ENCODE measurements around the gene MTAP.

MTAP gene

DNA sequence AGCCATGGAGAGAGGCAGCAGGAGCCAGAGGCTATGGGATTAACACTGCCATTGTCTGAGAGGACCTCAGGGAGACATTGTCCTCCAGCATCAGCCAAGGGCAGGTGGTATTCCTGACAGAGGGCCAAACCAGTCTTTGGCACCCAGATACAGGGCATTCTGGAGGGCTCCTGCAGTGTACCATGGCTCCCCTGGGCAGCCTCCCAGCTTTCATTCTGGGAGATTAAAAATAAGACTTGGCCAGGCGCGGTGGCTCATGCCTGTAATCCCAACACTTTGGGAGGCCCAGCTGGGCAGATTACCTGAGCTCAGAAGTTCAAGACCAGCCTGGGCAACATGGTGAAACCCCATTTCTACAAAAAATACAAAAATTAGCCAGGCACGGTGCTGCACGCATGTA, 4.2 kb downstream of the MTAP start:
- DNase-seq, result no peak

DNA sequence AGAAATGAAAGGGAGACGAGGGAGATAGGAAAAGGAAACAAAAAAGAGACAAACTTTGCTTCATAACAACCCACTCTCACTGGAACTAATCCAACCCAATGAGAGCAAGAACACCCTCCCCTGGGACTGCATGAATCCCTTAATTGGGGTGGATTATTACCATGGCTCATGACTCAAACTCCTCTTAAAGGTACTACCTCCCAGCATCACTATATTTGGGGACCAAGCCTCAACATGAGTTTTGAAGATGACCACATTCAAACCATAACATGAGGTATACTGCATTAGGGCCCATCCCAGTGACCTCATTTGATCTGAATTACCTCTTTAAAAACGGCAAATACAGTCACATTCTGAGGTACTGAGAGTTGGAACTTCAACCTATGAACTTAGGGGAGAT, 8.0 kb downstream of the MTAP start:
- peak; percentile 74 for DNase-seq

DNA sequence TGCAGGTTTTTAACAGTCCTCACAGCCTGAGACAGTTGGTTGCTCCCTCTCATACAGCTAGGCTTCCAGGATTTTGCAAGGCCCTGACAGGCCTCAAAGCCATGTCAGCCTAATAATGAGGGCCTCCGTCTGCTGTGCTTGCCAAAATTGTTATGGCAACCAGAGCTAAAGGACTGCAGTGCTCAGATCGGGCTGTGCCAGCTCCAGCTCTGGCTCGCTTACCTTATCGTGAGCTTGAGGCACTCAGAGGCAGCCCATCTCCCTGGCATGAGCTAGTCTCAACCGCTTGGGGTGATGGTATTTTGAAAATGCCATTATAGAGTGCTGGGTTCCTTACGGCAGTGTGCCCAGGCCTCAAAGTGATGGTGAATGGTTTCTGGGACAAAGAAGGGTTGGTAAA, 8.4 kb downstream of the MTAP start:
- DNase-seq, result no peak

DNA sequence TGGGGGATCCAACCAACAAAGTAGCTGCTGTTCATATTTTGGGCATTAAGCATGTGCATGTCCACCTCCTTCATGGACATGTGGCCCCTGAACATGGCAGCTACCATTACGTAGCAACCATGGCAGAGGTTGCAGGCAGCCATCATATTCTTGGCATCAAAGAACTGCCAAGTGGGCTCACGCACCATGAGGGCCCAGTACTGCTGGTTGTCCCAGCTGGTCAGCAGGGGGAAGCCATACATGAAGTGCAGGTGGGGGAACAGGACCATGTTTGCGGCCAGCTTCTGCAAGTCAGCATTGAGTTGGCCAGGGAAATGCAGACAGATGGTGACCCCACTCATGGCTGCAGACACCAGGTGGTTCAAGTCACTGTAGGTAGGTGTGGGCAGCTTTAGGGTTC, 9.5 kb downstream of the MTAP start:
- no peak for DNase-seq

DNA sequence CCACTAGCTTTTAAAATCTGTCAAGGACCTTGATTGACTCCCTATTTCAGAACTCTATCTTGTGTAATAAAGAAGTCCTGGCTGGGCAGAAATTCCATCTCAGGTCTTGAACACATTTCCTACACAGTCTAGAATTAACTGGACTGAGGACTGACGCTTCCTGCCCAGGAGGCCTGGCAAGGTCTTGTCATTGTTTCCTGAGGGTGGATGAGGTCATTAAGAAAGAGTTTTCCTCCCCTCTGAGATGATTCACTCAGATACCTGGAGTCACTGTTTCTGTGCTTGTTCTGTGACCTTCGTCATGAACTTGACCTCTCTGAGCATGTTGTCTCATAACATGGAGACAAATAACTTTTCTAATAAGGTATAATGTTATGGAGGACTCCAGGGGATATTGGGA, 10.0 kb downstream of the MTAP start:
- DNase-seq, result no peak

DNA sequence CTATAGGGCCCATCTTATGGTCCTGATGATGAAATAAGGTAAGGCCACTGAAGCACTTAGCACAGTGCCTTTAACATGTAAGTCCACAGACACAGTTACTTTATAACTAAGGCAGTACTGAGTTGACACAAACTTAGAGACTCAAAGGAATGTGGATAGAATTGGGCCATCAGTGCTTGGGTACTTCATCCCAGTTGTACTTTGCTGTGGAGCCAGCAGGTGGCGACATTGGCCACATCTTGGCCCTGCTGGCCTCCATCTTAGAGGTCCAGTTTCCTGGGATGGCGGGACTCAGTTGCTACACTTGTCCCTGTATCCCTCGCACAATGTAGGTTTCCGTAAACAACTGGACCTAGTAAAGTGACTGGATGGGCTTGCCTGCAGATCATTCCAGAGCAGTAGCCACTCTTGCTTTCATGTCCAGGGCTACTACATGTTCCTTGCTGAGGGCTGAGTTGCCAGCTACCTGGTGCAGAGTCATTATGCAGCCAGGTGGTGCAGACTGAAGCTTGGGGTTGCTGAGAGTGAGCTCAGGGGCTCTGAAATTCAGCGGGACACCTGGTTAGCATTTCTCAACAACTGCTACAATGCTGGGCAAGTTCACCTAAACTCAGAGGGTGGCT, 10.6 kb downstream of the MTAP start:
- peak; percentile 76 for DNase-seq

DNA sequence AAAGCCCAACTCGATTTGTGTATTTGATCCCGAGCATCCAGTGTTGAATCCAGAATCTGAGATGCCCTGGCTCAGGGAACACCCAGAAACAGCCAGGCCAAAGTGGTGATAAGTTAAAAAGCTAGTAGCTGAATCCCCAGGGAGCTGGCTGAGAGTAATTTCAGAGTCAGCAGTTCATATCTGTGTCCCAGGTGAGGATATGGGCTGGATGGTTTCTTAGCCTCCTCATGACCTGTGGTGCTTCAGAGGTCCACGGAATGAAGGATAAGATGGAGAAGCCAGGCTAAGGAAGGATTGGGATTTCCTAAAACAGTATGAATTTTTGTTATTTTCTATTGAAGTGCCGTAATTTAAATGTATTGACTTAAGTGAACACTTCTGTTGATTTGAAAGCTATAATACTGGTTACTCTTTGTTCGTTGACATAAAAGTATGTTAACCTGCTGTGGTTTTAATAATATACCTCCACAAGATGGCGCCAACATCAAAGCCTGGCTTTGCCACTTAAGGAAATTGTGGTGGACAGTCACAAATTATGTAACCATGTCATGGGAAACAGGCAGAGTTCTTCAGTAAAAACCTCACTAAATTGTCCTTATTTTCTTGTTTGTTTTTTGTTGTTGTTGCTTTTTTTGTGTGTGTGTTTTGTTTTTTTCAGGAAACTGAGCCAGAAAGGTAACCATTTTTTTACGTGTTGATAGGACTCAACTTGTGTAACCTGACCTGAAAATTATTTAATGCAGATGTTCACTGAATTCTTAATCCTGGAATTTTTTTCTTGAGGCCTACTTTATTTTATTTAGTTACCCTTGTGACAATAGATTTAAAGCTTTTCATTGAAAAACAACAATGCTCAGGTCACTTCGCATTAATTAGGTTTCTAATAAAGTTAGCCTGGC, 11.4 kb downstream of the MTAP start:
- peak; percentile 80 for DNase-seq

DNA sequence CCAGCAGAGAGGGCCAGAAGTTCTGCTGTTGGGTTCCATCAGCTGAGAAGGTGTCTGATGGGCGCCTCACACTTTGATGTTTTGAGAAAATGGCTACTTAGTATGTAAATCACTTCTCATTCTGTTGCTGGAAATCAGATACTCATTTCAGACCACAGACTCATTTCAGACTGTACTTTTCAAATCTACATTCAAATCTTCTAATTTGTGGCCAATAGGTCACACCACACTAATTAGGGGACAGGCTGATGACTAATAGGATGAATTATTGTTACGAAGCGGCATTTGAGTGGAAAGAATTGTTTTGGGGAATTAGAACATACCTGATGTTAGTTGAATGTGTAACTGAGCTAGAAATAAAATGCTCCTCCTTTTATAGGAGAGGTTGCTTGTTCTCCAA, 13.2 kb downstream of the MTAP start:
- no peak for DNase-seq

DNA sequence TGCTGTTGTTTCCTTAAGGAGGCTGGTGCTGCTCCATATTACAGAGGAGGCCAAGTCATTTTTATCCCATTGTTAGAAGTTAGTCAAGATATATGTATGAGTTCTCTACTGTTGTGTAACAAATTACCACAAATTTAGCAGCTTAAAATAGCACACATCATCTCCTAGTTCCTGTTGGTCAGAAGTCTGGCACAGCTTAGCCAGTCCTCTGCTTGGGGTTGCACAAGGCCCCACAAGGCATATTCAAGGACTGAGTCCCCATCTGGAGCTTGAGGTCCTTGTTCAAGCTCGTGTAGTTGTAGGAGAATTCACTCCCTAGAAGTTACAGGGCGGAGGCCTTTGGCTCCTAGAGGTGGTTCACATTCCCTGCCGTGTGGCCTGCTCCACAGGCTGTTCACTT, 14.7 kb downstream of the MTAP start:
- DNase-seq, result no peak

DNA sequence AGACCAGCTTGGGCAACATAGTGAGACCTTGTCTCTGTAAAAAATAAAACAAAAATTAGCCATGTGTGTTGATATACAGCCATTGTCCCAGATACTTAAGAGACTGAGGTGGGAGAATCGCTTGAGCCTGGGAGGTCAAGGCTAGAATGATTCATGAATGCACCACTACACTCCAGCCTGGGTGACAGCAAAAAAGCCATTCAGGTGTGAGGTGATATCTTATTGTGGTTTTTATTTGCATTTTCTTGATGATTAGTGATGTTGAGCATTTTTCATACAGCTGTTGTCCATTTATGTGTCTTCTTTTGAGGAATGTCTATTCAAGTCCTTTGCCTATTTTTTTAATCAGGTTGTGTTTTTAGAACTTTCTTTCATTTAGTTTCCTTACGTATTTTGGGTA, 23.2 kb downstream of the MTAP start:
- no peak for DNase-seq

DNA sequence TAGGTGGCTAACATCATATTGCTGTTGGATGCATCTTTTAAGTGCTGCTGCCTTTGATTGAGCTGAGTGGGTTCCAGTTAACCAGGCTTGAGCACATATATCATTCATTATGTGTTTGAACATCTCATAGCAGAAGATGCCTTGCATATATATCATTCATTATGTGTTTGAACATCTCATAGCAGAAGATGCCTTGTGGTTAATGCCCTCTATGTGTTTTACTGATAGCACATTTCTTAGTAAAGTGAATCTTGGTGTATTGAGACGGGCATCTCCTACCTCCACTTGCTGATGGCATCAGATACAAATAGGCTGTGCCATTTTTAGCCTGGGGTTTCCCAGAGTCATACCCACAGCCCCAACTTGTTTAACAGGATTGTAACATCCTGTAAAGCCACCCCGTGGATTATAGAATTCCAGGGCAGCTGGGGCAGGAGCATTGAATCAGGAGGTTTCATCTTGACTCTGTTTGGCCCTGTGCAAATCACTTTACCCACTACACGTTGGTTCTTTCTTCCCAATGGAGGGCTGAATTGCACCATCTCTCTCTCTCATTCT, 26.5 kb downstream of the MTAP start:
- no peak for DNase-seq

DNA sequence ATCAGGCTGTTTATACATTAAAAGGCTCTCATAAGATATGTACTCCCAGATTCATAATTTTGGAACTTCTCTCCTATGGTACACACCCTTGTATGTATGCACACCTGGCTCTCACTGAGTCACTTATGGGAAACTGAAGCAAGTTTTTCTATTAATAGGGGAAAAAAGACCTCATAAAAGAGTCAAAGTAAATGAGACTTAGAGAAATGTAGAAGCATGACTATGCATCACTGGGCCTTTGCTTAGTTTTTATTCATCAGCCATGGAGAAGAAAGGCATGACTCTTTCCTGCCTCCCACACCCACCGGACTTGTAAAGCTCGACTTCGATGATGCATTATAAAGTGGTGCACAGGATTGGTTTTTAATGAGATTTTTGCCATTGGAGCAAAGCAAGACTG, 28.2 kb downstream of the MTAP start:
- no peak for DNase-seq

DNA sequence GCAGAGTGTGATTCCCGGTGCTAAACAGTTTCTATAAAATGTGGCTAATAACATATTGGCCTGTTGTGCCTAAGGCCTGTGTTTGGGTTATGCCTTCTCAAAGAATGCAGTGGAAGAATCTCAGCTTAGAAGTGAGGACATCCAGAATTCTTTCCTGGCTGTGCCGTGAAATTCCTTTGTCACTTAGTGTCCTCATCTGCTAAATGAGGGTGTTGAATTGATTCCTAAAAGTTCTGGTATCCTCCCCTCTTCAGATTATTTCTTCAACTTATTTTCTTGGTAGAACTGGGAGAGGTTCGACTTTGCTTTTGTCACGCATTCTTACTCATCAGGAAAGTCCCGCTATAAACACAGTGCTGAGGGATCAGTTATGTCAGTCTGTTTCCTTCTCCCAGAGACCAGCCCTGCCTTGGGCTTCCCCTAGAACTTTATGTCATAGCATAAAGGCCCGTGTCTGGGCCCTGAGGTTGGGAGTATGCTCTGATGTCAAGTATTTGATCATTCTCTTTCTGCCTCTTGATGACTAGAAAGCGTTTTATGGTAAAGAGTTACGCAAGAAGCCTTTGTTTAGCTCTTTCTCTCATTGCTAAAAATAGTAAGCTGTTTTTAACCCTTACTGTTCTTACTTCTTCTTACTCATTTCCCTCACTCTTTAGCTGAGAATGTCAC, 29.5 kb downstream of the MTAP start:
- DNase-seq, result peak; percentile 77

DNA sequence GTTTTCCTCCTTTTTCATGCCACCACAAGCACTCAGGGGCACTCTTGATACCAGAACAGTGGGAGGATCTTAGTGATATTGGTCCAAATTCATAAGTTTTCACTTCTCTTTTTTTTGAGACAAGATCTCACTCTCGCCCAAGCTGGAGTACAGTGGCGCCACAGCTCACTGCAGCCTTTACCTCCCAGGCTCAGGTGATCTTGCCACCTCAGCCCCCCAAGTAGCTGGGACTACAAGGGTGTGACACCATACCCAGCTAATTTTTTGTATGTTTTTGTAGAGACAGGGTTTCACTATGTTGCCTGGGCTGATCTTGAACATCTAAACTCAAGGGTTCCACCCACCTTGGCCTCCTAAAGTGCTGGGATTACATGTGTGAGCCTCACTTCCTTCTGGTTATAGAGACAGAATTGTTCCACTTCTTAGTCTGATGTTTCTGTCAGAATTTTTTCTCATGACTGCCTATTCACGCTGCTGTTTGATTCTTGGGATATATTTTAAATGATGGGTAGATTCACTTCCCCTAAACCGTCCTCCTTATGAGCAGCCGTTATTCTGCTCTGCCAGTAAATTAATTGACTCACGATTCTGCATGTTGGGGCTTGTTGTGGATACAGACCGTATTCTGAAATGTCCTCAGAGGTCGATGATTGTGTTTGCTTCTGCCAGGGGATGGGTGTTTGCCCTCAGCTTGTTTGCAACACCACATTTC, 30.8 kb downstream of the MTAP start:
- DNase-seq, result no peak

DNA sequence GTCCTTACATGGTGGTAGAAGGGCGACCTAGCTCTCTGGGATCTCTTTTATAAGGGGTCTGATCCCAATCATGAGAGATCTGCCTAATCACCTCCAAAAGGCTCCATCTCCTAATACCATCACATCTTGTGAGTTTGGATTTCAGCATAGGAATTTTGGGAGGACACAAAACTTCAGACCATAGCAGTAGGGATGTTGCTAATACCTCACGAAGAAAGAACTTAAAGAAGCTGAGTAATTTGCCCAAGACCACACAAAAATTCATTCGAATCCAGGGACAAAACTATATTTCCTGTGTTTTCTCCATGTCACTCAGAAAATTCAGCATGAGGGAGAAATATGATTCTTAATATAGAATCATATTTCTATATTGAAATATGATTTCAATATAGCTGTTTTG, 32.7 kb downstream of the MTAP start:
- DNase-seq, result peak; percentile 73

DNA sequence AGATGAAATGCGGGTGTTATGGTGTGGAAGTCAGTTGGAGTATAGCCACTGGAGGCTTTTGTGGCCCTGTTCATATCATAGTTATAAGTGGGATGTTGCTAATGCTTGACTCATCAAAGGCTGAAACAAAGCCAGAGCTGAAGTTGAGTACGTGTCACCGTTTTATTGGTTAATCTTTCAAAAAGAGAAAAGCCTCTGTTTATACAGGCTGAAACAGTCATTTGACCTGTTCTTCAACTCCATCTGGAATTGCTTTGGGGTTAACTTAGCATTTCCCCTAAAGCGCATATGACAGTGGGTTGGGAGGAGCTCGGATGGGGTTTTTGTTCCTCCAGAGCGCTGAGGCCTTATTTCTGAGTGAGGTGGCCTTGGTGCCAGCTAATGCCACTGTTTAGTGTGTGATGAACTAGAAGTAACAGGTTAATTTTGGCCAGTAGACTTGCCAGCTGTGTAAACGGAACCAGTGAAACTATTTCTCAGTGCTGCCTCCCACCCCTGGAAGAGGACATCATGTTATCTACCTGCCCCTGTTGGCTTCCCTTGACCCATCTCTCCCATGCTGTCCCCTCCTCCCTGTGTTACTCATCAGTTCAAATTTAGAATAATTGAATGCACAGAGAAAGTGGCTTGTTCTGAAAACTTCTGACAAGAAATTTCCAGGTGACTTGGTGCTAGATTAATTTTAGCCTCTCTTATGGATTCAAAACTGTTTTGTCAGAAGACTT, 34.2 kb downstream of the MTAP start:
- peak; percentile 98 for DNase-seq

DNA sequence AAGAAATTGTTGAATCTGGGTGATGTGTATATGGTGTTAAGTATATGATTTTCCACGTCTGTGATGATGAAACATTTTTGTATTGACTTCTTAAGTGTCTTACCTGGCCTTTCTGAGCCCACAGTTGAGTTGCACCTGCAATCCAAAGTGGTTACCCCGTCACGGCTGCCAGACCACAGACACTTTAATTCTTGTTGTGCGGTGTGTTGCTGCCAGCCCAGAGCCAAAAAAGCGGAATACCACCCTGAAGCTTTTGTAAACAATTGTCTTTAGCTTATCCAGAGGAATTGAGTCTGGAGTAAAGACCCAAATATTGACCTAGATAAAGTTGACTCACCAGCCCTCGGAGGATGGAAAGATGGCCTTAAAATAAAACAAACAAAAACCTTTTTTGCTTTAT, 35.1 kb downstream of the MTAP start:
- DNase-seq, result no peak

DNA sequence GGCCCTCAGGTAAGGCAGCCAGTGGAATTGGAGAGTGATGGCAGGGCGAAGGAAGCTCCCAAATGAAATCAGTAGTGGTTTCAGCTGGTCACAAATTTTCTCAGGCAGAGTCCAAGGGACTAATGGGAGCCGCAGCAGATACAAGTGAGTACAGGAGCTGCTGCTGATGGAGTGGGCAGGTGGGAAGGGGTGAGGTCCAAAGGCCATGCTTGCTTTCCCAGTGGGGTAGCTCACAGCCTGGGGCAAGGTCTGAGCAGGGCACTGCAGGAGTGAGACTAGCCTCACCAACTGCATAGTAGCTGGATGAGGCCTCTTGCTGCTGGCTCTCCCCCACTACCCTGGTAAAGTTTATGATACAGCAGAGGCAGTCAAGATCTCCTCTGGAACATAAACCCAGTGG, 38.2 kb downstream of the MTAP start:
- no peak for DNase-seq

DNA sequence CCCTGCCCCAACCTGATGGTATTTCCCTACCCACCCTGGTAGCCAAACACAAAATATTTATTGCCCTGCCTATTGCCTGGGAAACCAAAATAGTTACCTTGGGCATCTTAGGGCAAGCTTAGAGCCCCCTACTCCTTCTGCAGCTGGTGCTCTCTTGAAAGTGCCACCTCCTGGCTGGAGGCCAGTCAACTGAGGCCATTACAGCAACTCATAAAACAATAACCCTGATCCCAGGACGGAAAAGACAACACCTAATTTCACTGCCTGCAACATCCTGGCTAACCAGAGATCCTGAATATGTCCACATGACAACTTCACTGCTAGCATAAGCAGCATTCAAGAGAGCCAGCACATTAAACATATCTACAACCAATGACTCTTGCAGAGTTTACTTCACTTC, 38.7 kb downstream of the MTAP start:
- DNase-seq, result no peak

DNA sequence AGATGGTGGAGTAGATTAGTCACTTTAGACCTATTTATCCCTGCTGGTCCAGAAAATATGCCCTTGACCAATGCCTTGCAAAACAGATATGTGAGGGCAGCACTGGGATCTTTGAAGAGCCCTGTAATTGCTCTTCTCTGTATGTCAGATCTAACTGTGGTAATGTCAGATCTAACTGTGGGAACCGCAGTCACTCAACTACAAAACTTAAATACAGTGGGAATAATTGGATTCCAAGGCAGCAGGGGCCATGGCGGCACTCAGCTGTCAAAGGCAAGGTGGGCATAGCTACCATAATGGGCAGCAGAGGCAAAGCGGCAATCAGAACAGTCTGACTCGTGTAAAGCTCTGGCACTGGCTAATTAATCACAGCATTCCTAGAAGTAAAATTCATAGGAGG, 46.2 kb downstream of the MTAP start:
- DNase-seq, result no peak

DNA sequence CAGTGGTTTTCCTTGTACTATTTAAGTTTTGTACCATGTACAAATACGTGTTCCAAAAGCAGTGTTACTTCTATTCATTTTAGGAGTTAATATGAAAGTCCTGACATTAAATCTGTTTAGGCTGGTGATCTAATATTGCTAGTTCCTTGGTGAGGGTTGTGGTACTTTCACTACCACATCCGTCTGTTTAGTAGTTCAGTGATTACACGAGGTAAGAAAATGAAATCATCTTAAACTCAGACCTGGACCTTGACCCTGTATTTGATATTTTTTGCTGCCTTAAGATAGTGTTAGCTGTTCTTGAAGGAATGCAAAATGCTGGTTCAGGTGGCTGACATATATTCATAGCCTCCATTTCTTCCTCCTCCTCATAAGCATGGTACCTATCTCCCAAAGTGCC, 50.3 kb downstream of the MTAP start:
- no peak for DNase-seq

DNA sequence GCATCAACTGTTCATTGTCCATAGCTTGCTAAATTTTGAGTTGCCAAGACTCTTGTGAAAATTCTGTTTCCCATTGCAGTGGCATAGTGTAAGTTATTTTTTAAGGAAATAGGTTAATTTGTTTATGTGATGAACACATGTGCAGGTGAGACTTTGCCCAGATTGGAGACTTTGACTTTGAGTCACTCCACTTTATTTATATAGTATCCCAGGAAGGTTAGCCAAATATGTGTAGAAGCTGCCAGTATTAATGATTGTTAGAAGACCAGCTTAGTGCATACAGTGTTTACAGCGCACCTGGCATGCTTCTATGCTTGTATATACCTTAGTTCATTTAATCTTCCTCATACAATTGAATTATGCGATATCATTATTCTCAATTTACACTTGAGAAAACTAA, 51.0 kb downstream of the MTAP start:
- no peak for DNase-seq
